HepG2 (cell line): ENCODE results near the gene KRTAP9-3.

Experiments
- ADNP ChIP-seq: sonication (generic); formaldehyde crosslinking; IDR thresholded peaks from 2 replicates; pipeline ENCODE4 v1.4.0; 2020; ENCODE audit warnings: missing genetic modification reagents
- CBFB ChIP-seq: sonication (generic); formaldehyde crosslinking; IDR thresholded peaks from 2 replicates; pipeline ENCODE4 v1.4.0; 2020; ENCODE audit warnings: missing genetic modification reagents
- CHD2 ChIP-seq: IDR thresholded peaks from 2 replicates; pipeline ENCODE4 v1.6.1; 2011; ENCODE audit warnings: low read depth, low read length, improper control_type of control experiment
- FOSL1 ChIP-seq: sonication (generic); formaldehyde crosslinking; IDR thresholded peaks from 2 replicates; pipeline ENCODE4 v1.9.0; 2021; ENCODE audit warnings: missing genetic modification reagents, borderline replicate concordance
- MED1 ChIP-seq: sonication (generic); formaldehyde crosslinking; IDR thresholded peaks from 2 replicates; pipeline ENCODE4 v1.4.0; 2020; ENCODE audit warnings: missing genetic modification reagents
- SP1 ChIP-seq, 2 experiments: fragments of 450-650 bp in 1 of 2; sonication (generic) in 1 of 2; formaldehyde crosslinking in 1 of 2; IDR thresholded peaks; 2 replicates each; pipeline versions ENCODE4 v1.4.0 to v1.6.1; 2016 to 2020; ENCODE audit warnings: missing genetic modification reagents in 1 of 2
- ZNF274 ChIP-seq: sonication (generic); formaldehyde crosslinking; IDR thresholded peaks from 2 replicates; pipeline ENCODE4 v1.5.1; 2020; ENCODE audit warnings: mild to moderate bottlenecking, missing genetic modification reagents
- TF ChIP-seq, protein P1 (sequence below): sonication (generic); formaldehyde crosslinking; IDR thresholded peaks from 2 replicates; pipeline ENCODE4 v1.5.0; 2020; ENCODE audit warnings: mild to moderate bottlenecking, missing genetic modification reagents, moderate library complexity
- TF ChIP-seq, protein P2 (sequence below): sonication (generic); formaldehyde crosslinking; IDR thresholded peaks from 2 replicates; pipeline ENCODE4 v1.9.0; 2021; ENCODE audit warnings: missing genetic modification reagents, borderline replicate concordance

DNA sequence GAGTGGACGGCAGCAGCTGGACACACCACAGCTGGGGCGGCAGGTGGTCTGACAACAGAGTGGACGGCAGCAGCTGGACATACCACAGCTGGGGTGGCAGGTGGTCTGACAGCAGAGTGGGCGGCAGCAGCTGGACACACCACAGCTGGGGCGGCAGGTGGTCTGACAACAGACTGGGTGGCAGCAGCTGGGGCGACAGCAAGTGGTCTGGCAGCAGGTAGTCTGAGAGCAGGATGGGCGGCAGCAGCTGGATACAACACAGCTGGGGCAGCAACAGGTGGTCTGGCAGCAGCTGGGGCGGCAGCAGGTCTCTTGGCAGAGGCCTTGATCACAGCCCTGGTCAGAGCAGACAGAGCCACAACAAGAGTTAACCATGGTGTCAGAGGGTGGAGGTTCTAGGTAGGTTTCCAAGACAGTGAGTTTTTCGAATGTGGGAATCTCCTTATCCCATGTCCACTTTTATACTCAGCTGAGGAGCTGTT is 47.7 kb upstream of the KRTAP9-3 start, which contains the start of gene KRTAP4-1:
- TF ChIP-seq CHD2 (no peak), SP1 (IDR thresholded peaks at IDR 0.05) (no peak), SP1 (CRISPR knock-in tag; IDR thresholded peaks at IDR 0.05) (no peak), CBFB (CRISPR knock-in tag) (no peak), MED1 (no peak), ADNP (CRISPR knock-in tag) (no peak), ZNF274 (CRISPR knock-in tag) (no peak), FOSL1 (CRISPR knock-in tag) (no peak)
- TF ChIP-seq, protein P1, sequence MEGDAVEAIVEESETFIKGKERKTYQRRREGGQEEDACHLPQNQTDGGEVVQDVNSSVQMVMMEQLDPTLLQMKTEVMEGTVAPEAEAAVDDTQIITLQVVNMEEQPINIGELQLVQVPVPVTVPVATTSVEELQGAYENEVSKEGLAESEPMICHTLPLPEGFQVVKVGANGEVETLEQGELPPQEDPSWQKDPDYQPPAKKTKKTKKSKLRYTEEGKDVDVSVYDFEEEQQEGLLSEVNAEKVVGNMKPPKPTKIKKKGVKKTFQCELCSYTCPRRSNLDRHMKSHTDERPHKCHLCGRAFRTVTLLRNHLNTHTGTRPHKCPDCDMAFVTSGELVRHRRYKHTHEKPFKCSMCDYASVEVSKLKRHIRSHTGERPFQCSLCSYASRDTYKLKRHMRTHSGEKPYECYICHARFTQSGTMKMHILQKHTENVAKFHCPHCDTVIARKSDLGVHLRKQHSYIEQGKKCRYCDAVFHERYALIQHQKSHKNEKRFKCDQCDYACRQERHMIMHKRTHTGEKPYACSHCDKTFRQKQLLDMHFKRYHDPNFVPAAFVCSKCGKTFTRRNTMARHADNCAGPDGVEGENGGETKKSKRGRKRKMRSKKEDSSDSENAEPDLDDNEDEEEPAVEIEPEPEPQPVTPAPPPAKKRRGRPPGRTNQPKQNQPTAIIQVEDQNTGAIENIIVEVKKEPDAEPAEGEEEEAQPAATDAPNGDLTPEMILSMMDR (CRISPR knock-in tag), result no peak
- TF ChIP-seq, protein P2, sequence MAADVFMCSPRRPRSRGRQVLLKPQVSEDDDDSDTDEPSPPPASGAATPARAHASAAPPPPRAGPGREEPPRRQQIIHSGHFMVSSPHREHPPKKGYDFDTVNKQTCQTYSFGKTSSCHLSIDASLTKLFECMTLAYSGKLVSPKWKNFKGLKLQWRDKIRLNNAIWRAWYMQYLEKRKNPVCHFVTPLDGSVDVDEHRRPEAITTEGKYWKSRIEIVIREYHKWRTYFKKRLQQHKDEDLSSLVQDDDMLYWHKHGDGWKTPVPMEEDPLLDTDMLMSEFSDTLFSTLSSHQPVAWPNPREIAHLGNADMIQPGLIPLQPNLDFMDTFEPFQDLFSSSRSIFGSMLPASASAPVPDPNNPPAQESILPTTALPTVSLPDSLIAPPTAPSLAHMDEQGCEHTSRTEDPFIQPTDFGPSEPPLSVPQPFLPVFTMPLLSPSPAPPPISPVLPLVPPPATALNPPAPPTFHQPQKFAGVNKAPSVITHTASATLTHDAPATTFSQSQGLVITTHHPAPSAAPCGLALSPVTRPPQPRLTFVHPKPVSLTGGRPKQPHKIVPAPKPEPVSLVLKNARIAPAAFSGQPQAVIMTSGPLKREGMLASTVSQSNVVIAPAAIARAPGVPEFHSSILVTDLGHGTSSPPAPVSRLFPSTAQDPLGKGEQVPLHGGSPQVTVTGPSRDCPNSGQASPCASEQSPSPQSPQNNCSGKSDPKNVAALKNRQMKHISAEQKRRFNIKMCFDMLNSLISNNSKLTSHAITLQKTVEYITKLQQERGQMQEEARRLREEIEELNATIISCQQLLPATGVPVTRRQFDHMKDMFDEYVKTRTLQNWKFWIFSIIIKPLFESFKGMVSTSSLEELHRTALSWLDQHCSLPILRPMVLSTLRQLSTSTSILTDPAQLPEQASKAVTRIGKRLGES (CRISPR knock-in tag), result no peak
